Lung (tissue), 13 donors: ENCODE measurements around the gene CAPZA2. TPM values are rescaled to one million over a fixed set of nuclear protein-coding genes. Genes with fewer than 3 reads are reported as not detected.
"Not testable (repeated sequence)": the region's sequence is repeated elsewhere in the genome, so short reads cannot be mapped to it uniquely, and the experiment has no call there.

Source experiments
- ATAC-seq: fragments of 200-7000 bp; cut with Tn5 transposase; one replicate; pipeline ENCODE4 v1.9.1; 2020; ENCODE audit warnings: moderate number of reproducible peaks; ENCODE audit not compliant: insufficient read depth, low FRiP score
- DNase-seq, 3 donors: peaks; one replicate each; pipeline ENCODE4 v3.0.0-alpha.2; 2013 to 2017
- H3K27ac ChIP-seq, 2 donors: one replicate each; pipeline ENCODE4 v1.5.1; 2013; ENCODE audit warnings: mild to moderate bottlenecking in 2 of 2, moderate library complexity in 2 of 2, control low read depth in 1 of 2, inconsistent platforms in 1 of 2, low read depth in 1 of 2, low read length in 1 of 2
- H3K27me3 ChIP-seq, 3 donors: one replicate each; pipeline ENCODE4 v1.5.1; 2013; ENCODE audit warnings: low read length in 2 of 3; ENCODE audit not compliant: control insufficient read depth in 3 of 3, insufficient read depth in 3 of 3
- H3K36me3 ChIP-seq, 4 donors: one replicate each; pipeline ENCODE4 v1.5.1; 2013; ENCODE audit warnings: low read length in 4 of 4, mild to moderate bottlenecking in 1 of 4, moderate library complexity in 1 of 4; ENCODE audit not compliant: control insufficient read depth in 4 of 4, insufficient read depth in 4 of 4
- H3K4me1 ChIP-seq, 5 donors: one replicate each; pipeline ENCODE4 v1.5.1; 2013; ENCODE audit warnings: low read length in 5 of 5, mild to moderate bottlenecking in 2 of 5, moderate library complexity in 1 of 5; ENCODE audit not compliant: control insufficient read depth in 5 of 5, insufficient read depth in 5 of 5
- H3K4me3 ChIP-seq: one replicate; pipeline ENCODE4 v1.5.1; 2013; ENCODE audit warnings: mild to moderate bottlenecking, control low read depth, moderate library complexity
- H3K9ac ChIP-seq, 2 donors: one replicate each; pipeline ENCODE4 v1.5.1; 2013; ENCODE audit warnings: low read length in 2 of 2, control low read depth in 1 of 2; ENCODE audit not compliant: insufficient read depth in 1 of 2
- H3K9me3 ChIP-seq, 4 donors: one replicate each; pipeline ENCODE4 v1.5.1; 2013; ENCODE audit warnings: low read length in 3 of 4, mild to moderate bottlenecking in 1 of 4, moderate library complexity in 1 of 4; ENCODE audit not compliant: control insufficient read depth in 4 of 4, insufficient read depth in 3 of 4
- CTCF ChIP-seq: IDR thresholded peaks from 2 replicates; pipeline ENCODE4 v1.5.1; 2012; ENCODE audit warnings: mild to moderate bottlenecking; ENCODE audit errors: control extremely low read depth, extremely low read depth
- WGBS, 2 donors: extraction: QIAGEN DNeasy Blood & Tissue Kit; methylation state at CpG; one replicate each; pipeline ENCODE4 v1.1.7; 2013; 5-methylcytosine and 5-hydroxymethylcytosine counted together
- polyA plus RNA-seq, 2 donors: library from polyadenylated mRNA; stranded (reverse); fragments of 200-250 nt; gene quantifications; one replicate each; pipeline ENCODE4 v1.2.1, GENCODE V29; 2013
- small RNA-seq: library from RNA; depleted of rRNA; stranded (forward); fragments of <200 nt; gene quantifications from one replicate; pipeline ENCODE3, GENCODE V24; 2014; ENCODE audit warnings: low replicate concordance
- total RNA-seq, 2 donors: library from RNA; depleted of rRNA in 1 of 2; stranded (reverse); fragments of >200 nt in 1 of 2; gene quantifications; one replicate each; pipeline ENCODE4 v1.2.1, GENCODE V29; 2014 to 2021
- donor health status: control.
- donor health status: control.
- donor health status: Bipolar disorder and iron deficiency.
- donor health status: healthy.
- donor health status: DM: yes; HTN: yes; CAD: no.

Gene CAPZA2
- total and polyA plus RNA-seq, 4 donors: 38.4 to 201 (median 162) TPM

DNA sequence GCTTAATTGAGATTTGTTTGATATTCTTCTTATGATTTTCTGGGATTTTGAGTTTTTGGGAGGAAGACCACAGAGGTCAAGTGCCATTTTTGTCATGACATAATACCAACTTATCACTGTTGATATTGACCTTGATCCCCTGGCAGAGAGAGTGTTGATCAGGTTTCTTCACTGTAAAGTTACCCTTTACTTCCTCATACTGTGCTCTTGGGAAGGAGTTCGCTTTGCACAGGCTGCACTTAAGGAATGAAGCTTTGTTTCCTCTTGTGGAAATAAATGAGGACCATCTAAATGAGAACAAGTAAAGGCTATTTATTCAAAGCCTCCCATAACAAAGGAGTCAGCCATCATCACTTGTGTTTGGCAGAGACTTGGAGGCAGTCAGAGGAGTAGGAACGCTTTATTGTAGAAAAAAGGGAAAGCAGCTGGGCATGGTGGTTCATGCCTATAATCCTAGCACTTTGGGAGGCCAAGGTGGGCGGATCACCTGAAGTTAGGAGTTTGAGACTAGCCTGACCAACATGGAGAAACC, 107.0 kb downstream of the CAPZA2 start:
- no peak for DNase-seq
- Histone ChIP-seq H3K4me3 (no peak overlapping the region), H3K36me3 (peaks cover 0 to 2% (median under 1%) of the 10 kb centered on the region in 4 donors), H3K9ac (no peak overlapping the region), H3K4me1 (peaks cover 0 to 12% (median 0%) of the 10 kb centered on the region in 5 donors), H3K27ac (no peak overlapping the region), H3K27me3 (no peaks in the 10 kb centered on the region), H3K9me3 (no peaks in the 10 kb centered on the region)
- TF ChIP-seq CTCF: no peak
- no peak for ATAC-seq
- WGBS, 2 donors: 73 to 78% methylated on average over 3 of the region's 3 CpGs

DNA sequence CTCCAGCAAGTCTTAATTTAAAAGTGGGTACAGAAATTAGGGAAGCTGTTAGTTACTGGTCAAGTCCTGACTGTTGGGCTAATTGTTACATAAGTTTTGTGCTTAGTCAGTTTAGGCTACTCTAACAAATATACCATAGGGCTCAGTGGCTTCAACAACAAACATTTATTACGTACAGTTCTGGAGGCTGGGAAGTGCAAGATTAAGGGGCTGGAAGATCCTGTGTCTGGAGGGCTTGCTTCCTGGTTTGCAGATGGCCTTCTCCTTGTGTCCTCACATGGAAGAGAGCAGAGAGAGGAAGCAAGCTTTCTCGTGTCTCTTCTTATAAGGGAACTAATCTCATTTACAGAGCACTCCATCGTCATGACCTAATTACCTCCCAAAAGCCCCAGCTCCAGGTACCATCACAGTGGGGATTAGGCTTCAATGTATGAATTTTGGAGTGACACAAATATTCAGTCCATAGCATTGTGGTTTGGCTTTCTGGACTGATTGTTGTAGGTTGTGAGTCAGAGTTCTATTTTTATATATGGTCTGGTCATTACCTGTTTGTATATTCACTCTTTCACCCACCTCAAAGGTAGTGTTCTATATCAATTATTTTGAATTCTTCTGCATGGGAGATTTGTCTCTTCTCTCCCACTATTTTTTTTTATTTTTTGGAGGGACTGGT, 108.0 kb downstream of the CAPZA2 start:
- DNase-seq: no peak
- no peak for TF ChIP-seq CTCF
- 34 to 75% methylated on average over 3 of the region's 3 CpGs for WGBS, 2 donors
- peaks cover 0 to 2% (median under 1%) of the 10 kb centered on the region in 4 donors for H3K36me3 ChIP-seq
- no peak overlapping the region for H3K27ac ChIP-seq
- no peak overlapping the region for H3K9ac ChIP-seq
- H3K27me3 ChIP-seq: no peaks in the 10 kb centered on the region
- no peaks in the 10 kb centered on the region for H3K9me3 ChIP-seq
- H3K4me1 ChIP-seq: peaks cover 0 to 12% (median 0%) of the 10 kb centered on the region in 5 donors
- ATAC-seq: no peak
- no peak overlapping the region for H3K4me3 ChIP-seq

DNA sequence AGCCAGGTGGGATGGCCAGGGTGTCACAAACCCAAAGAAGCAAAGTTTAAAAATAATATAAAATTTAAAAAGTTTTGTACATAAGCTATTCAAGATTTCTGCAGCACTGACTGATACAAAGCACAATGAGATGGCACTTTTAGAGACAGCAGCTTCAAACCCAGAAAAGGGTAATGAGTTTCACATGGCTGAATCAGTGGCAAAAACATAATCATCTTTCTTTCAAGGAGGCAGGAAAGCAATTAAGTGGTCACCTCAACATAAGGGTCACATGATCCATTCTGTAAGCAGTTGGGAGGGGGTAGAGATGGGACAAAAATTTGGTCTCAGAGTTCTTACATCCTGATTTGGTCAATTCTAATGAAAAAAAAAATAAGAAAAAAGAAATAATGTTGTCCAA, 108.8 kb downstream of the CAPZA2 start:
- ATAC-seq, H3K4me3 ChIP-seq, H3K9ac ChIP-seq, H3K27ac ChIP-seq, DNase-seq, H3K27me3 ChIP-seq, H3K9me3 ChIP-seq, H3K36me3 ChIP-seq: not testable (repeated sequence)
- H3K4me1 ChIP-seq: peaks cover 0 to 12% (median 0%) of the 10 kb centered on the region in 5 donors

Small RNA genes within 50 kb of the gene (small RNA-seq; reads per million reads assigned to genes)
- not detected for gene RF00019
- not detected for gene RF02179
- gene RF02180: not detected
- not detected for gene RF02188
- gene RNA5SP239: not detected

Other genes with a start within 250 kb of the CAPZA2 start
- 100 to 1,000 TPM in 1 of 2 donors, 10 to 100 TPM in 1; 66.5 to 106 TPM for gene MET, start 190.4 kb upstream of the CAPZA2 start, total RNA-seq
- gene MET, start 190.4 kb upstream of the CAPZA2 start, polyA plus RNA-seq: 10 to 100 TPM; 16.3 to 16.5 TPM
- gene ST7, start 90.9 kb downstream of the CAPZA2 start, total RNA-seq: 10 to 100 TPM; 45.2 to 57.2 TPM
- 10 to 100 TPM; 22.4 to 38.1 TPM for gene ST7, start 90.9 kb downstream of the CAPZA2 start, polyA plus RNA-seq